Activated naive CD4-positive, alpha-beta T cell treated with anti-CD3 and anti-CD28 coated beads for 36 hours (primary cell): ENCODE data around the gene DSTN. TPM values are rescaled to one million over a fixed set of nuclear protein-coding genes. Genes with fewer than 3 reads are reported as not detected.

Experiments used
- CTCF ChIA-PET: fragments of 350-600 bp; sonication (Branson Sonifier 250); formaldehyde crosslinking; loops from one replicate; lab custom pipeline; 2021; ENCODE audit warnings: antibody characterized with exemption; lab: Charles Lee
- DNase-seq: peaks from one replicate; pipeline ENCODE4 v3.0.0-alpha.2; 2020
- H3K27ac Mint-ChIP-seq: one replicate; pipeline ENCODE4 v1.8.0; 2021; ENCODE audit warnings: mild to moderate bottlenecking, mixed read lengths
- H3K27me3 Mint-ChIP-seq: one replicate; pipeline ENCODE4 v1.8.0; 2021; ENCODE audit warnings: low read depth, mixed read lengths
- H3K36me3 Mint-ChIP-seq: one replicate; pipeline ENCODE4 v1.8.0; 2021; ENCODE audit warnings: low read depth, mixed read lengths
- H3K4me1 Mint-ChIP-seq: one replicate; pipeline ENCODE4 v1.8.0; 2021; ENCODE audit warnings: low read depth, mixed read lengths
- H3K4me3 Mint-ChIP-seq: one replicate; pipeline ENCODE4 v1.8.0; 2021; ENCODE audit warnings: mild to moderate bottlenecking, moderate library complexity, mixed read lengths
- H3K9me3 Mint-ChIP-seq: one replicate; pipeline ENCODE4 v1.8.0; 2021; ENCODE audit warnings: mixed read lengths
- intact Hi-C: fragments of 100-400 bp; cut with micrococcal nuclease; formaldehyde crosslinking; loops from one replicate; pipeline ENCODE4 v1.15.1; 2023
- total RNA-seq, 2 experiments: library from RNA; stranded (reverse); gene quantifications; one replicate each; pipeline ENCODE4 v1.2.3, GENCODE V29; 2021

Gene DSTN
- total RNA-seq, 2 experiments from 2014 or later: 68.9 to 69.7 TPM

GRCh38 chr20:17614812-17615644 is 45.2 kb downstream of the DSTN start:
- DNase-seq: no peak
- Mint-ChIP-seq H3K9me3 (no peaks in the 10 kb centered on the region), H3K4me1 (peaks cover 25% of the 10 kb centered on the region), H3K27me3 (no peaks in the 10 kb centered on the region), H3K4me3 (no peak overlapping the region), H3K36me3 (peaks cover 7% of the 10 kb centered on the region), H3K27ac (no peak overlapping the region)
- CTCF ChIA-PET: interaction anchor here (0.6 to 1.4 kb wide), 4 partner anchors 34 to 111 kb away, joined by 3 to 6 read pairs (median 4); no protein-coding TSS in a partner anchor
- intact Hi-C loops: loop anchor here (5.0 kb wide), 1 partner anchor 352 kb away; the partner anchor contains the start of genes MGME1 and SNX5

- Mint-ChIP-seq H3K4me1 (peaks cover 17% of the 10 kb centered on the region), H3K27ac (no peak overlapping the region), H3K36me3 (peaks cover 7% of the 10 kb centered on the region), H3K9me3 (no peaks in the 10 kb centered on the region), H3K27me3 (no peaks in the 10 kb centered on the region), H3K4me3 (no peak overlapping the region)
- CTCF ChIA-PET: interaction anchor here (0.6 to 3.2 kb wide), 5 partner anchors 33 to 110 kb away, joined by 3 to 19 read pairs (median 6); no protein-coding TSS in a partner anchor
- no peak for DNase-seq
- intact Hi-C loops: no loop called here
These were observed 46.0 kb downstream of the DSTN start for GRCh38 chr20:17615645-17616479.

GRCh38 chr20:17616480-17617211 is 46.8 kb downstream of the DSTN start:
- CTCF ChIA-PET: interaction anchor here (1.0 to 3.2 kb wide), 4 partner anchors 32 to 111 kb away, joined by 3 to 19 read pairs (median 14); no protein-coding TSS in a partner anchor
- H3K27me3 Mint-ChIP-seq: no peaks in the 10 kb centered on the region
- no peak for DNase-seq
- intact Hi-C loops: loop anchor here (1.0 kb wide), 2 partner anchors 79 to 111 kb away; no protein-coding TSS in a partner anchor
- no peak overlapping the region for H3K4me3 Mint-ChIP-seq
- peaks cover 7% of the 10 kb centered on the region for H3K36me3 Mint-ChIP-seq
- H3K27ac Mint-ChIP-seq: no peak overlapping the region
- H3K4me1 Mint-ChIP-seq: peaks cover 12% of the 10 kb centered on the region
- H3K9me3 Mint-ChIP-seq: no peaks in the 10 kb centered on the region

GRCh38 chr20:17617212-17617867 is 47.5 kb downstream of the DSTN start:
- Mint-ChIP-seq H3K4me1 (peaks cover 6% of the 10 kb centered on the region), H3K27me3 (no peaks in the 10 kb centered on the region), H3K9me3 (no peaks in the 10 kb centered on the region), H3K4me3 (no peak overlapping the region), H3K36me3 (peaks cover 7% of the 10 kb centered on the region), H3K27ac (no peak overlapping the region)
- DNase-seq: peak; percentile 66
- CTCF ChIA-PET: interaction anchor here (0.8 to 3.2 kb wide), 7 partner anchors 77 to 112 kb away, joined by 3 to 19 read pairs (median 5); partner anchors contain the start of gene BFSP1
- intact Hi-C loops: loop anchor here (1.0 kb wide), 2 partner anchors 80 to 112 kb away; no protein-coding TSS in a partner anchor

GRCh38 chr20:17617868-17618672 is 48.2 kb downstream of the DSTN start:
- no peaks in the 10 kb centered on the region for H3K9me3 Mint-ChIP-seq
- intact Hi-C loops: loop anchor here (1.0 kb wide), 2 partner anchors 81 to 113 kb away; no protein-coding TSS in a partner anchor
- DNase-seq: no peak
- H3K27ac Mint-ChIP-seq: no peak overlapping the region
- no peak overlapping the region for H3K4me3 Mint-ChIP-seq
- no peaks in the 10 kb centered on the region for H3K27me3 Mint-ChIP-seq
- peaks cover 7% of the 10 kb centered on the region for H3K36me3 Mint-ChIP-seq
- no peaks in the 10 kb centered on the region for H3K4me1 Mint-ChIP-seq
- CTCF ChIA-PET: interaction anchor here (0.5 to 3.2 kb wide), 14 partner anchors 23 to 1154 kb away, joined by 3 to 19 read pairs (median 3); partner anchors contain the start of gene BFSP1

GRCh38 chr20:17618673-17619013 is 48.8 kb downstream of the DSTN start:
- no peak overlapping the region for H3K4me3 Mint-ChIP-seq

GRCh38 chr20:17619351-17620093 is 49.6 kb downstream of the DSTN start:
- intact Hi-C loops: no loop called here
- Mint-ChIP-seq H3K4me3 (no peak overlapping the region), H3K9me3 (no peaks in the 10 kb centered on the region), H3K36me3 (peaks cover 5% of the 10 kb centered on the region), H3K27ac (no peak overlapping the region), H3K27me3 (no peaks in the 10 kb centered on the region), H3K4me1 (no peaks in the 10 kb centered on the region)
- CTCF ChIA-PET: interaction anchor here (0.6 kb wide), 1 partner anchor 236 kb away, joined by 4 read pairs; no protein-coding TSS in a partner anchor
- no peak for DNase-seq

More at GRCh38 chr20:17618673-17619013, 48.8 kb downstream of the DSTN start:
- DNase-seq: no peak
- peaks cover 7% of the 10 kb centered on the region for H3K36me3 Mint-ChIP-seq
- H3K27me3 Mint-ChIP-seq: no peaks in the 10 kb centered on the region
- intact Hi-C loops: no loop called here
- no peaks in the 10 kb centered on the region for H3K9me3 Mint-ChIP-seq
- CTCF ChIA-PET: interaction anchor here (0.6 to 3.2 kb wide), 11 partner anchors 23 to 276 kb away, joined by 3 to 19 read pairs (median 3); partner anchors contain the start of gene BFSP1
- H3K27ac Mint-ChIP-seq: no peak overlapping the region
- no peaks in the 10 kb centered on the region for H3K4me1 Mint-ChIP-seq

- CTCF ChIA-PET: interaction anchor here (0.6 kb wide), 2 partner anchors 235 to 363 kb away, joined by 3 to 4 read pairs; no protein-coding TSS in a partner anchor
- Mint-ChIP-seq H3K9me3 (no peaks in the 10 kb centered on the region), H3K4me1 (no peaks in the 10 kb centered on the region), H3K4me3 (no peak overlapping the region), H3K36me3 (peaks cover 5% of the 10 kb centered on the region), H3K27me3 (no peaks in the 10 kb centered on the region), H3K27ac (no peak overlapping the region)
- no peak for DNase-seq
- intact Hi-C loops: no loop called here
These were observed 50.7 kb downstream of the DSTN start for GRCh38 chr20:17620371-17621228.

GRCh38 chr20:17621229-17621968 is 51.5 kb downstream of the DSTN start:
- intact Hi-C loops: no loop called here
- Mint-ChIP-seq H3K36me3 (peaks cover 5% of the 10 kb centered on the region), H3K27ac (no peak overlapping the region), H3K27me3 (no peaks in the 10 kb centered on the region), H3K4me3 (no peak overlapping the region), H3K4me1 (no peaks in the 10 kb centered on the region), H3K9me3 (no peaks in the 10 kb centered on the region)
- no peak for DNase-seq
- CTCF ChIA-PET: no interaction called here
